HG02981 (cell line): ENCODE results near the gene GUCY1A1.

Source experiments
- ATAC-seq: cut with Tn5 transposase; IDR thresholded peaks from one replicate; pipeline ENCODE4 v1.9.1; 2021; ENCODE audit warnings: mild to moderate bottlenecking, moderate library complexity; ENCODE audit not compliant: unreplicated experiment

Gene GUCY1A1

GRCh38 chr4:155772459-155773195, 106.0 kb downstream of the GUCY1A1 start:
- ATAC-seq = no peak

GRCh38 chr4:155773196-155773800, 106.7 kb downstream of the GUCY1A1 start:
- ATAC-seq = no peak

- no peak for ATAC-seq
Measured at GRCh38 chr4:155774033-155774432, 107.4 kb downstream of the GUCY1A1 start.

- no peak for ATAC-seq
Measured at GRCh38 chr4:155777971-155778735, 111.5 kb downstream of the GUCY1A1 start.

GRCh38 chr4:155780775-155781174, 114.1 kb downstream of the GUCY1A1 start:
- no peak for ATAC-seq

- no peak for ATAC-seq
Measured at GRCh38 chr4:155781249-155781831, 114.7 kb downstream of the GUCY1A1 start.
